Mesendoderm (in vitro differentiated cells): ENCODE data around the gene ST8SIA2. TPM values are rescaled to one million over a fixed set of nuclear protein-coding genes. Genes with fewer than 3 reads are reported as not detected.

ENCODE experiments used
- DNase-seq: peaks from one replicate; pipeline ENCODE4 v3.0.0; 2013
- H2AK5ac ChIP-seq: 2 replicates; pipeline ENCODE4 v1.6.1; 2013; ENCODE audit warnings: low read length, inconsistent platforms
- H2BK120ac ChIP-seq: 2 replicates; pipeline ENCODE4 v1.6.1; 2013; ENCODE audit warnings: low read depth, mild to moderate bottlenecking, low read length, moderate library complexity, mixed read lengths
- H2BK15ac ChIP-seq: replicated peaks from 2 replicates; pipeline ENCODE4 v1.6.1; 2013; ENCODE audit warnings: low read depth, mild to moderate bottlenecking, moderate library complexity
- H2BK5ac ChIP-seq: 2 replicates; pipeline ENCODE4 v1.6.1; 2013; ENCODE audit warnings: low read length, inconsistent platforms
- H3K18ac ChIP-seq: 2 replicates; pipeline ENCODE4 v1.6.1; 2013; ENCODE audit warnings: mild to moderate bottlenecking, low read length, mixed read lengths
- H3K23ac ChIP-seq: one replicate; pipeline ENCODE4 v1.6.1; 2013; ENCODE audit warnings: low read length
- H3K27ac ChIP-seq: 2 replicates; pipeline ENCODE4 v1.5.1; 2013; ENCODE audit warnings: low read depth, mild to moderate bottlenecking, inconsistent platforms, low read length, moderate library complexity
- H3K27me3 ChIP-seq: 2 replicates; pipeline ENCODE4 v1.6.1; 2013; ENCODE audit warnings: low read length, control low read depth, mild to moderate bottlenecking, inconsistent platforms; ENCODE audit not compliant: insufficient read depth, poor library complexity
- H3K36me3 ChIP-seq: 2 replicates; pipeline ENCODE4 v1.6.1; 2013; ENCODE audit warnings: low read length, inconsistent platforms; ENCODE audit not compliant: control insufficient read depth, insufficient read depth
- H3K4ac ChIP-seq: one replicate; pipeline ENCODE4 v1.6.1; 2013; ENCODE audit warnings: low read depth, mild to moderate bottlenecking, low read length, moderate library complexity
- H3K4me1 ChIP-seq: 2 replicates; pipeline ENCODE4 v1.6.1; 2013; ENCODE audit warnings: low read depth, low read length, inconsistent platforms; ENCODE audit not compliant: control insufficient read depth
- H3K4me2 ChIP-seq: 2 replicates; pipeline ENCODE4 v1.6.1; 2013; ENCODE audit warnings: low read length
- H3K4me3 ChIP-seq: 2 replicates; pipeline ENCODE4 v1.5.1; 2013; ENCODE audit warnings: mild to moderate bottlenecking, low read length
- H3K56ac ChIP-seq: one replicate; pipeline ENCODE4 v1.6.1; 2013; ENCODE audit warnings: low read length
- H3K79me1 ChIP-seq: 2 replicates; pipeline ENCODE4 v1.6.1; 2013; ENCODE audit warnings: low read length, inconsistent platforms
- H3K79me2 ChIP-seq: 2 replicates; pipeline ENCODE4 v1.6.1; 2013; ENCODE audit warnings: mild to moderate bottlenecking, low read length; ENCODE audit not compliant: control insufficient read depth, insufficient read depth
- H3K9ac ChIP-seq: 2 replicates; pipeline ENCODE4 v1.6.1; 2013; ENCODE audit warnings: low read length, inconsistent platforms
- H4K5ac ChIP-seq: one replicate; pipeline ENCODE4 v1.6.1; 2013; ENCODE audit warnings: low read length
- H4K8ac ChIP-seq: one replicate; pipeline ENCODE4 v1.6.1; 2013; ENCODE audit warnings: low read depth, mild to moderate bottlenecking, control low read depth, low read length, moderate library complexity
- WGBS: extraction: QIAGEN DNeasy Blood & Tissue Kit; methylation state at CpG from one replicate; pipeline ENCODE4 v1.1.7; 2013; ENCODE audit warnings: low lambda C conversion rate, missing lambda C conversion rate; ENCODE audit not compliant: insufficient coverage; ENCODE audit errors: extremely low coverage; 5-methylcytosine and 5-hydroxymethylcytosine counted together
- small RNA-seq: library from polyadenylated mRNA; stranded (forward); fragments of <200 nt; extraction: miRNeasy Mini kit (QIAGEN cat#:217004); gene quantifications from one replicate; pipeline ENCODE3, GENCODE V24; 2013; ENCODE audit not compliant: insufficient read depth

The ST8SIA2 gene

GRCh38 chr15:92506506-92506905 lies 112.8 kb downstream of the ST8SIA2 start:
- no peak overlapping the region for H2BK15ac ChIP-seq
- H2BK5ac ChIP-seq = no peak overlapping the region
- H4K8ac ChIP-seq = no peak overlapping the region
- H3K4me1 ChIP-seq = no peaks in the 10 kb centered on the region
- H3K4me3 ChIP-seq = no peak overlapping the region
- no peak overlapping the region for H3K9ac ChIP-seq
- no peak overlapping the region for H3K56ac ChIP-seq
- H4K5ac ChIP-seq = no peak overlapping the region
- H3K18ac ChIP-seq = no peak overlapping the region
- no peaks in the 10 kb centered on the region for H3K79me2 ChIP-seq
- H3K27ac ChIP-seq = no peak overlapping the region
- no peaks in the 10 kb centered on the region for H3K36me3 ChIP-seq
- H3K79me1 ChIP-seq = no peaks in the 10 kb centered on the region
- no peak overlapping the region for H2BK120ac ChIP-seq
- WGBS = no CpG with 5 or more reads among the region's 4 CpGs
- no peak for DNase-seq
- no peak overlapping the region for H3K4ac ChIP-seq
- no peak overlapping the region for H2AK5ac ChIP-seq
- H3K4me2 ChIP-seq = no peak overlapping the region
- no peak overlapping the region for H3K23ac ChIP-seq
- no peaks in the 10 kb centered on the region for H3K27me3 ChIP-seq

- H3K9ac ChIP-seq = no peak overlapping the region
- peak overlapping the region; percentile 65 for H2BK120ac ChIP-seq
- H3K4me1 ChIP-seq = no peaks in the 10 kb centered on the region
- no peaks in the 10 kb centered on the region for H3K36me3 ChIP-seq
- H3K79me2 ChIP-seq = no peaks in the 10 kb centered on the region
- no peak overlapping the region for H3K23ac ChIP-seq
- H4K5ac ChIP-seq = no peak overlapping the region
- no CpG with 5 or more reads among the region's 4 CpGs for WGBS
- H3K4me2 ChIP-seq = no peak overlapping the region
- H4K8ac ChIP-seq = no peak overlapping the region
- H3K4me3 ChIP-seq = no peak overlapping the region
- H2BK15ac ChIP-seq = no peak overlapping the region
- DNase-seq = peak; percentile 95
- H3K79me1 ChIP-seq = no peaks in the 10 kb centered on the region
- H3K56ac ChIP-seq = no peak overlapping the region
- no peaks in the 10 kb centered on the region for H3K27me3 ChIP-seq
- no peak overlapping the region for H2AK5ac ChIP-seq
- H3K18ac ChIP-seq = peak overlapping the region; percentile 65
- H2BK5ac ChIP-seq = peak overlapping the region; percentile 7
- H3K27ac ChIP-seq = peak overlapping the region; percentile 12
- peak overlapping the region; percentile 28 for H3K4ac ChIP-seq
These were observed 116.6 kb downstream of the ST8SIA2 start for GRCh38 chr15:92510163-92510882.

Small RNA genes within 50 kb of the gene (small RNA-seq; reads per million reads assigned to genes)
- not detected for gene RF01233
